ENCODE results near the gene HOXC4. TPM values are rescaled to one million over a fixed set of nuclear protein-coding genes. Genes with fewer than 3 reads are reported as not detected.

HOXC4 gene
- total and polyA plus RNA-seq, 9 donors = 10.1 to 29.6 (median 21.6) TPM

DNA sequence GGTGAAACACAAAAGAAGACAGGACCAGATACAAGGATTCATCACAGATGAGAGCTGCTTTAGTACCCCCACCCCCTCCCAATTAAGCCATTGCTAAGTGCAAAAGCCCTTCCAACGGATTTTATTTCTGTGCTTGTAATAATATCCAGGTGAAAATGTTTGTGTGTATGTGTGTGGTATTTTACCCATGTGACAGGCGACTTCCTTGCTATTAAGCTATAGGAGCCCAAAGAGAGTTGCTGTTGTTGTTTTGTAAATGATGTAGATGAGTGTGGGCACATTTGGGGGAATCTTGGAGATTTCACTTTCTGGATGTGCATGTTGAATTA, 3.2 kb upstream of the HOXC4 start:
- Histone ChIP-seq H3K4me3 (ENCODE audit: low read length) (no peak overlapping the region), H3K9me3 (replicated peaks; ENCODE audit: control insufficient read depth, low read depth, low read length) (no peaks in the 10 kb centered on the region), H3K36me3 (ENCODE audit: control insufficient read depth, insufficient read depth, low read length) (peaks cover 19% of the 10 kb centered on the region), H3K27me3 (ENCODE audit: control insufficient read depth, insufficient read depth, low read length) (peaks cover 55% of the 10 kb centered on the region), H3K27ac (ENCODE audit: low read length) (no peak overlapping the region), H3K4me1 (ENCODE audit: control insufficient read depth, insufficient read depth, low read length) (peaks cover 34% of the 10 kb centered on the region)
- DNase-seq = no peak
- WGBS (ENCODE audit: insufficient coverage) = 78% methylated on average over 1 of the region's 2 CpGs

DNA sequence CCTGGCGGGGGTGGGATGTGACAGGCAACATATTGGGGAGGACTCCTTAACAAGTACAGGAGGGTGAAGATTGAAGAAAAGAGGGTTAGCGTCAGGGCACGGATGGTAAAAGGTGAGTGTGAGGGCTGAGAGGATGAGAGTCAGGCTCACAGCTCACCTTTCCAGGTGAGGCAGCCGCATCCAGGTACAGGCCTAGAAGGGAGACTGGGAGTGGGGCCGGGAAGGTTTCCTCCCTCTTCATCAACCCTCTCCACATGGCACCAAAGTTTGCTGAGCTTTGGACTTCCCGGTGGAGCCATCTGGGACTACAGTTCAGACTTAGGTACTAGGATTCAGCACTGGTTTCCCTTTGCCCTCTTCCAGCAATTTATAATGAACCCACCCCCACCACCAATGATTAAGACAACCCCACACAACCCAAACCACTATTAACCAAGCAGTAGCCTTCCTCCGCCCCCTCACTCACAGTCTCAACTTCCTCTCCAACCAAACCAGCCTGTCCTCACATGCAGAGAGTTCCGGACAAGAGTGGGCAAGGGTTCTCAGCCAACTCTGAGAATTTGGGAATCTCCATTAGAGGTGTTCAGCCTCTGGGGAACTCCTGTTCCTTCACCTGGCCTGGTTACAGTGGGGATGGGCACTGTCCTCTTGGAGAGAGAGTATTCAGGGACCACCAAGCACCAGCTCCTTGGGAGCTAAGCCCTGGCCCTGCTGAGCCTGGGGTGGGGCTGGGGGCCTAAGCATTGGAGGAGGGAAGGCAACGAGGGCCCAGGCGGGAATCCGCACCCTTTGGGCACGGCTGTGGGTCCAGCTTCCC, 2.4 kb upstream of the HOXC4 start:
- peaks cover 50% of the 10 kb centered on the region for H3K27me3 ChIP-seq (ENCODE audit: control insufficient read depth, insufficient read depth, low read length)
- H3K27ac ChIP-seq (ENCODE audit: low read length) = peak overlapping the region; percentile 24
- no peak overlapping the region for H3K4me3 ChIP-seq (ENCODE audit: low read length)
- WGBS (ENCODE audit: insufficient coverage) = 72% methylated on average over 3 of the region's 12 CpGs
- H3K9me3 ChIP-seq (replicated peaks; ENCODE audit: control insufficient read depth, low read depth, low read length) = no peaks in the 10 kb centered on the region
- peaks cover 32% of the 10 kb centered on the region for H3K4me1 ChIP-seq (ENCODE audit: control insufficient read depth, insufficient read depth, low read length)
- H3K36me3 ChIP-seq (ENCODE audit: control insufficient read depth, insufficient read depth, low read length) = peaks cover 24% of the 10 kb centered on the region
- DNase-seq = no peak

DNA sequence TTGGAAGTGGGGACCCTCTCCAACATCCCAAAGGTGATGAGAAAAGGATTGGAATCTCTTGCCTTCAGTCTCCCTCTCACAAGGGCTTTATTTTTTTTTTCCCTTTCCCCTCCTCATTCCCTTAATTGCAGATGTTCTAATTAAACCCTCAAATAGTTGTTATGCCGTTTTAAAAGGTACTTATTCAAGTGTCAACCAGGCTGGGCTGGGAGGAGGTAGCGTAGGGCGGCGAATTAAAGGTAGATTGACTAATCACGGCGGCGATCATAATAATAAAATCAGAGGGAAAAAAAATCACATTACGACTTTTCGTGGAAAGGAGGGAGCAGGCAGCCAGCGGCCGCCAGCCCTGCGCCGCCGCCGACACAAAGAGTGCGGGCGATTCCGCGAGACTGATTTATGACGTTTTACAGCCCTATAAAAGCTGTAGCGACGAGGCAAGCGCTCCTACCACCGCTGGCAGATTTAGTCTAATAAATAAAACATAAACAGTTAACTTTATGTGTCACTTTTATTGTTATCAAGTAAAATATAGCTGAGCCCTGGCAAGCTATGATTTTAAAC, 1.7 kb upstream of the HOXC4 start:
- 52% methylated on average over 18 of the region's 24 CpGs for WGBS (ENCODE audit: insufficient coverage)
- Histone ChIP-seq H3K9me3 (replicated peaks; ENCODE audit: control insufficient read depth, low read depth, low read length) (no peaks in the 10 kb centered on the region), H3K4me1 (ENCODE audit: control insufficient read depth, insufficient read depth, low read length) (peaks cover 29% of the 10 kb centered on the region), H3K4me3 (ENCODE audit: low read length) (no peak overlapping the region), H3K27ac (ENCODE audit: low read length) (peak overlapping the region; percentile 73), H3K36me3 (ENCODE audit: control insufficient read depth, insufficient read depth, low read length) (peaks cover 27% of the 10 kb centered on the region), H3K27me3 (ENCODE audit: control insufficient read depth, insufficient read depth, low read length) (peaks cover 47% of the 10 kb centered on the region)
- DNase-seq = no peak

DNA sequence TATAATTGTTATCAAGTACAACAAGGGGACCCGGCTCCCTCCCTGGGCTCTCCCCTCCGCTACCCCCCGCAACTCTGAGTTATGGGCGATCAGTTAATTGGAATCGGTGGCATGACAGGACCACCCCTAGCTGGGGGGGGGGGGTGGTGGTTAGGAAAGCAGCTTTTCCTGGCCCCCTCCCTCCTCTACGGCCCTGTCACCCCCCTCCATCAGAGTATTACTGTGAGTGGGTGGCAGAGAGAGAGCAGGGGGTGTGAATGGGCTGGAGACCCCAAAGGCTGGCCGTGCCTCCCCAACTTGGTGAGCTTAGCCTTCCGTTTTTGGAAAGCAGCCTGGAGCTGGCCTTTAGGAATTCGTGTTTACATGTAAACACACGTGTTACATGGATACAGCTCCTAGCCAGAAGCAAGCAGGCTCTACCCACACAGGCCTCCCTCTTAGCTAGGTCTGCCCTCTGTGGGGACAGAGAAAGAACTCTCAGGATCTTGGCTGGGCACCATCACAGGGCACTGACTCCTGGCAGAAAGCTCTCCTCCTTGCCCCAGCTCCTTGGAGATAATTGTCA, 1.1 kb upstream of the HOXC4 start:
- Histone ChIP-seq H3K36me3 (ENCODE audit: control insufficient read depth, insufficient read depth, low read length) (peaks cover 27% of the 10 kb centered on the region), H3K27me3 (ENCODE audit: control insufficient read depth, insufficient read depth, low read length) (peaks cover 43% of the 10 kb centered on the region), H3K4me1 (ENCODE audit: control insufficient read depth, insufficient read depth, low read length) (peaks cover 28% of the 10 kb centered on the region), H3K4me3 (ENCODE audit: low read length) (no peak overlapping the region), H3K27ac (ENCODE audit: low read length) (peak overlapping the region; percentile 73), H3K9me3 (replicated peaks; ENCODE audit: control insufficient read depth, low read depth, low read length) (no peaks in the 10 kb centered on the region)
- 16% methylated on average over 4 of the region's 10 CpGs for WGBS (ENCODE audit: insufficient coverage)
- DNase-seq = peak; percentile 91

DNA sequence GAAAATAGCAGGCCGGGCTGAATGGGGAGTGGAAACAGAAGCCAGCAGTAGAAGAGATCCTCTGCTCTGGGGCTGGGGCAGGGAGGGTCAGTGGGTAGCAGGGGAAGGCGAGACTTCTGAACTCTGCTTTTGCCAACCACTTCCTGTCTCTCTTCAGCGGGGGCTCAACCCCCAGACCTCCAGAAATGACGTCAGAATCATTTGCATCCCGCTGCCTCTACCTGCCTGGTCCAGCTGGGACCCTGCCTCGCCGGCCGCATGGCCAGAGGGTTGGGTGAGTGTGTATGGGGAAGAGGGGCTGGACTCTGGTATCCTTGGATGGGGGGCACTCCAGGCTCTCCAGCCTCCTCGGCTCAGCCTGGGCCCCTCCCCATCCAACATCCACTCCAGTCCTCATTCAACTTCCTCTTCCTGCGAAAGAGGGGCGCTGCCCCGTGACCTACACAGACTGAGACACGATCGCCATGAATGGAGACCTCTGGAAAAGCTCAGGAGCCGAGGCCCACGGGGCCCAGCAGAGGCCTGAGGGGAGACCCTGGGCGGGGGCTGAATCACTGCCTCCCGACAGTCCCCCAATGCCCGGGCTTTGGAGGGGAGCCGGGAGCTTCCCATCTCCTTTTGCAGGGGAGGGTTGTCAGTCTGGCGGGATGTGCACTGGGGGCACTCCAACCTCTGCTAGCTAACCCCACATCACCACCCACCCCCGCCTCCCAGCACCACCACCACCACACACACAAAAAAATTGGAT, 458 bp upstream of the HOXC4 start:
- H3K27ac ChIP-seq (ENCODE audit: low read length) = peak overlapping the region; percentile 73
- H3K4me3 ChIP-seq (ENCODE audit: low read length) = peak overlapping the region; percentile 48
- H3K9me3 ChIP-seq (replicated peaks; ENCODE audit: control insufficient read depth, low read depth, low read length) = no peaks in the 10 kb centered on the region
- H3K4me1 ChIP-seq (ENCODE audit: control insufficient read depth, insufficient read depth, low read length) = peaks cover 33% of the 10 kb centered on the region
- DNase-seq = no peak
- no CpG with 5 or more reads among the region's 22 CpGs for WGBS (ENCODE audit: insufficient coverage)
- H3K36me3 ChIP-seq (ENCODE audit: control insufficient read depth, insufficient read depth, low read length) = peaks cover 30% of the 10 kb centered on the region
- H3K27me3 ChIP-seq (ENCODE audit: control insufficient read depth, insufficient read depth, low read length) = peaks cover 39% of the 10 kb centered on the region

DNA sequence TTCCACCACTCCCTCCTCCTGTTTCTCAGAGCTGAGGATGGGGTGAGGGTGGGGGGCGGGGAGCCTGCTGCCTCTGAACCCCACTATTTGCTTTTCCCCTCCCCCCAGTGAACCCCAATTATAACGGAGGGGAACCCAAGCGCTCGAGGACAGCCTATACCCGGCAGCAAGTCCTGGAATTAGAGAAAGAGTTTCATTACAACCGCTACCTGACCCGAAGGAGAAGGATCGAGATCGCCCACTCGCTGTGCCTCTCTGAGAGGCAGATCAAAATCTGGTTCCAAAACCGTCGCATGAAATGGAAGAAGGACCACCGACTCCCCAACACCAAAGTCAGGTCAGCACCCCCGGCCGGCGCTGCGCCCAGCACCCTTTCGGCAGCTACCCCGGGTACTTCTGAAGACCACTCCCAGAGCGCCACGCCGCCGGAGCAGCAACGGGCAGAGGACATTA, 1.1 kb downstream of the HOXC4 start:
- no peak for DNase-seq
- no peaks in the 10 kb centered on the region for H3K9me3 ChIP-seq (replicated peaks; ENCODE audit: control insufficient read depth, low read depth, low read length)
- H3K27ac ChIP-seq (ENCODE audit: low read length) = no peak overlapping the region
- whole genome bisulfite sequencing (ENCODE audit: insufficient coverage) = 68% methylated on average over 14 of the region's 24 CpGs
- peaks cover 36% of the 10 kb centered on the region for H3K27me3 ChIP-seq (ENCODE audit: control insufficient read depth, insufficient read depth, low read length)
- H3K4me3 ChIP-seq (ENCODE audit: low read length) = peak overlapping the region; percentile 48
- peaks cover 47% of the 10 kb centered on the region for H3K4me1 ChIP-seq (ENCODE audit: control insufficient read depth, insufficient read depth, low read length)
- peaks cover 29% of the 10 kb centered on the region for H3K36me3 ChIP-seq (ENCODE audit: control insufficient read depth, insufficient read depth, low read length)

DNA sequence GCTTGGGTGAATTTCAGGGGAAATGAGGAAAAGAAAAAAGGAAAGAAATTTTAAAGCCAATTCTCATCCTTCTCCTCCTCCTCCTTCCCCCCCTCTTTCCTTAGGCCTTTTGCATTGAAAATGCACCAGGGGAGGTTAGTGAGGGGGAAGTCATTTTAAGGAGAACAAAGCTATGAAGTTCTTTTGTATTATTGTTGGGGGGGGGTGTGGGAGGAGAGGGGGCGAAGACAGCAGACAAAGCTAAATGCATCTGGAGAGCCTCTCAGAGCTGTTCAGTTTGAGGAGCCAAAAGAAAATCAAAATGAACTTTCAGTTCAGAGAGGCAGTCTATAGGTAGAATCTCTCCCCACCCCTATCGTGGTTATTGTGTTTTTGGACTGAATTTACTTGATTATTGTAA, 1.9 kb downstream of the HOXC4 start:
- DNase-seq = no peak
- no CpG with 5 or more reads among the region's 2 CpGs for WGBS (ENCODE audit: insufficient coverage)
- Histone ChIP-seq H3K4me1 (ENCODE audit: control insufficient read depth, insufficient read depth, low read length) (peaks cover 52% of the 10 kb centered on the region), H3K27ac (ENCODE audit: low read length) (no peak overlapping the region), H3K36me3 (ENCODE audit: control insufficient read depth, insufficient read depth, low read length) (peaks cover 29% of the 10 kb centered on the region), H3K4me3 (ENCODE audit: low read length) (no peak overlapping the region), H3K9me3 (replicated peaks; ENCODE audit: control insufficient read depth, low read depth, low read length) (no peaks in the 10 kb centered on the region), H3K27me3 (ENCODE audit: control insufficient read depth, insufficient read depth, low read length) (peaks cover 41% of the 10 kb centered on the region)

DNA sequence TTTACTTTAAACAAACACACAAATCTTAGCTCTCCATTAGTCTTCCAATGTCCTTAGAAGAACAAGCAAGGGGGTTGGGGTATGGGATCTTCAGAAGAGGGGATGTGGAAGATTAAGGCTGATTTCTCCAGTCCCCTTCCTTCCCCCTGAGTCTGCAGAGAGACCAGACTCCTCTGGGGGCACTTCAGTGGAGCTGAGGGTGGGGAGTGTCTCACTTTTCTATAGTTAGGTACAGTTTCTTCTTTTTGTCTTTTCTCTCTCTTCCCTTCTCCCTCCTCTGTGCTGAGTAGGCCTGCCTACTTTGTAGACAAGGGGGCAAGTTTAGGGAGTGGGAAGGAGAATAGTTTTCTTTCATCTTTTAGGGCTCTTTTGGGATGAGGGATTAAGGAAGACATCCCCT, 2.5 kb downstream of the HOXC4 start:
- Histone ChIP-seq H3K4me1 (ENCODE audit: control insufficient read depth, insufficient read depth, low read length) (peaks cover 55% of the 10 kb centered on the region), H3K4me3 (ENCODE audit: low read length) (no peak overlapping the region), H3K36me3 (ENCODE audit: control insufficient read depth, insufficient read depth, low read length) (peaks cover 29% of the 10 kb centered on the region), H3K27ac (ENCODE audit: low read length) (no peak overlapping the region), H3K9me3 (replicated peaks; ENCODE audit: control insufficient read depth, low read depth, low read length) (no peaks in the 10 kb centered on the region), H3K27me3 (ENCODE audit: control insufficient read depth, insufficient read depth, low read length) (peaks cover 41% of the 10 kb centered on the region)
- no peak for DNase-seq

DNA sequence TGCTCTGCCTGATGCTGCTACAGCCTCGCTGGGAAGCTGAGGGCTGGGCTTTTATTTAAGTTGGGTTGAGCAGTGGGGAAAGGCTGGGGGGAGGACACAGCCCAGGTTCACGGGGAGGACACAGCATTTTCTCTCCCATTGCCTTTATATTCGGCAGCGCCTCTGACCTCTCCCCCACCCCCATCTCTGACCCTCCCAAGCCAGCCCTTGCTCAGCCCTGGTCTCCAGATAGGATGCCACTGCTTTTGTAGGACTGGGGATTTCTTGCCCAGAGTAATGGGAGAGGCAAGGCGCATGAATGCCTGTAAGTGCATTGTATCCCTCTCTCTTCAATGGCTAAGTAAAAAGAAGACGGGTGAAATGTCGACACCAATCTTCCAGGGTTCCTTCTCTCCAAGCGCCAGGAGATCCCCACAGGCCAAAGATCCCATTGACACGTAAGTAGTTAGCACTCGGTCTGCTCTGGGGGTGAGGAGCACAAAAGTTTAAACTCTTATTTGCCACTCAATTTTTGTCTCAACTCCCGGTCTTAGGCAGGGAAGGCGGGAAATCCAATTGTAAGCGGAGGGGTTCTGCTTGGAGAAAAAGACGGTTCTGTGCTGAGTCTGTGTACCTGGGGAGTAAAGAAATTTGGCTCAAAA, 4.6 kb downstream of the HOXC4 start:
- peaks cover 28% of the 10 kb centered on the region for H3K27me3 ChIP-seq (ENCODE audit: control insufficient read depth, insufficient read depth, low read length)
- DNase-seq = no peak
- 20% methylated on average over 3 of the region's 14 CpGs for WGBS (ENCODE audit: insufficient coverage)

DNA sequence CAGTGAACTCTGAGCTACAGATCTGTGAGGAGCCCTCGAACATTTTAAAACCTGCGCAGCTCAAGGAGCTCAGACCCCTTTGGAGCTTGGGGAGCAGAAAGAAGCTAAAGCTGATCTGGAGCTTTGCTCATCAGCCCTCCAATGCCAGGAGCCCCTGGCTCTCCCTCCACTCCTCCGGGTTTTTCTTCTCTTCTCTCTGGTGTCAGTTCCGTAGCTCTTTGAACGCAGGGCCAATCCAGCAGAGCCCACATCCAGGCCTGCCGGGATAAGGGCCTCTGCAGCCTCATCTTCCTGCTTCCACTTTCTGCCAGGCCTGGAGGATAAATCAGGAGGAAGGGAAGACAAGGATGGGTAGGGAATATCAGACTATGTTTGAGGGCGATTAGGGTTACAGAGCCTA, 6.0 kb downstream of the HOXC4 start:
- no peak overlapping the region for H3K27ac ChIP-seq (ENCODE audit: low read length)
- no peaks in the 10 kb centered on the region for H3K9me3 ChIP-seq (replicated peaks; ENCODE audit: control insufficient read depth, low read depth, low read length)
- H3K4me1 ChIP-seq (ENCODE audit: control insufficient read depth, insufficient read depth, low read length) = peaks cover 34% of the 10 kb centered on the region
- peaks cover 21% of the 10 kb centered on the region for H3K27me3 ChIP-seq (ENCODE audit: control insufficient read depth, insufficient read depth, low read length)
- H3K4me3 ChIP-seq (ENCODE audit: low read length) = no peak overlapping the region
- DNase-seq = peak; percentile 62
- peaks cover 26% of the 10 kb centered on the region for H3K36me3 ChIP-seq (ENCODE audit: control insufficient read depth, insufficient read depth, low read length)
- no CpG with 5 or more reads among the region's 7 CpGs for WGBS (ENCODE audit: insufficient coverage)

More for the DNA sequence above, 4.6 kb downstream of the HOXC4 start:
- H3K27ac ChIP-seq (ENCODE audit: low read length) = peak overlapping the region; percentile 35
- peaks cover 36% of the 10 kb centered on the region for H3K4me1 ChIP-seq (ENCODE audit: control insufficient read depth, insufficient read depth, low read length)
- H3K9me3 ChIP-seq (replicated peaks; ENCODE audit: control insufficient read depth, low read depth, low read length) = no peaks in the 10 kb centered on the region
- H3K4me3 ChIP-seq (ENCODE audit: low read length) = no peak overlapping the region
- H3K36me3 ChIP-seq (ENCODE audit: control insufficient read depth, insufficient read depth, low read length) = peaks cover 29% of the 10 kb centered on the region

Measured in muscle of leg (tissue), 11 donors.